Measurements from ENCODE around the gene DHDH. TPM values are rescaled to one million over a fixed set of nuclear protein-coding genes. Genes with fewer than 3 reads are reported as not detected.

The DHDH gene
- total RNA-seq, 1 donor from 2014 or later = not detected

- intact Hi-C loops (cut with micrococcal nuclease) = no loop called here
- Mint-ChIP-seq H3K4me1 (ENCODE audit: low read depth) (no peaks in the 10 kb centered on the region), H3K27ac (no peak overlapping the region), H3K27me3 (ENCODE audit: insufficient read depth) (no peaks in the 10 kb centered on the region), H3K4me3 (no peak overlapping the region), H3K36me3 (ENCODE audit: low read depth) (no peaks in the 10 kb centered on the region), H3K9me3 (peaks cover 10% of the 10 kb centered on the region)
- no peak for DNase-seq (ENCODE audit: low spot score)
Observed at GRCh38 chr19:48945415-48945814, 11.9 kb downstream of the DHDH start.

DNA sequence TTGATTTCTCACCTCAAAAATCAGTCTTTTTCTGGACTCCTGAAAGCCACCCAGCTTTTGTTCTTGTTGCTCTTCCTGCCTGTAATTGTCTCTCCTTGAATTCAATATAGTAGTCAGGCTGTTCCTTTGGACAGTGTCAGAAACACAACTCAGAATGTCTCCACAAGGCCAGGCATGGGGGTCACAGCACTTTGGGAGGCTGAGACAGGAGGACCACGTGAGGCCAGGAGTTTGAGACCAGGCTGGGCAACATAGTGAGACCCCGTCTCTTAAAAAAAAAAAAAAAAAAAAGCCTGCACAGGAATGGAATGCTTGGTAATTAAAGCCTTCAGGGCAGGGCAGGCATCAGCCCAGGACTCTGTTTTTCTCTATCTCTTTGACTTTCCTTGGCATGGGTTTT lies 12.3 kb downstream of the DHDH start:
- Mint-ChIP-seq H3K27me3 (ENCODE audit: insufficient read depth) (no peaks in the 10 kb centered on the region), H3K4me3 (no peak overlapping the region), H3K4me1 (ENCODE audit: low read depth) (no peaks in the 10 kb centered on the region), H3K36me3 (ENCODE audit: low read depth) (no peaks in the 10 kb centered on the region), H3K27ac (no peak overlapping the region), H3K9me3 (peaks cover 10% of the 10 kb centered on the region)
- intact Hi-C loops (cut with micrococcal nuclease) = no loop called here
- no peak for DNase-seq (ENCODE audit: low spot score)

GRCh38 chr19:48946463-48947257 lies 13.2 kb downstream of the DHDH start:
- no peak for DNase-seq (ENCODE audit: low spot score)
- no peak overlapping the region for H3K27ac Mint-ChIP-seq
- no peaks in the 10 kb centered on the region for H3K36me3 Mint-ChIP-seq (ENCODE audit: low read depth)
- intact Hi-C loops (cut with micrococcal nuclease) = no loop called here
- no peaks in the 10 kb centered on the region for H3K27me3 Mint-ChIP-seq (ENCODE audit: insufficient read depth)
- H3K4me1 Mint-ChIP-seq (ENCODE audit: low read depth) = no peaks in the 10 kb centered on the region
- no peak overlapping the region for H3K4me3 Mint-ChIP-seq
- peaks cover 3% of the 10 kb centered on the region for H3K9me3 Mint-ChIP-seq

DNA sequence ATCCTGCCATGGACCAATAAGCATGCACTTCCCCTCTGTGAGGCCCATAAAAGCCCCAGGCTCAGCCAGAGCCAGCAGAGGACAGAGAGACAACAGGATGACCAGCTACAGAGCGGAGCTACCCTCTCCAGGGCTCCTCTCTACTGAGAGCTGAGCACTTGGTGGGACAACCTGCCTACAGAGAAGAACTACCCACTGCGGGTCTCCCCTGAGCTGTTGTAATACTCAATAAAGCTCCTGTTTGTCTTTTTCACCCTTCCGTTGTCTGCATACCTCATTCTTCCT lies 13.7 kb downstream of the DHDH start:
- Mint-ChIP-seq H3K27ac (no peak overlapping the region), H3K36me3 (ENCODE audit: low read depth) (no peaks in the 10 kb centered on the region), H3K27me3 (ENCODE audit: insufficient read depth) (no peaks in the 10 kb centered on the region), H3K4me1 (ENCODE audit: low read depth) (no peaks in the 10 kb centered on the region), H3K4me3 (no peak overlapping the region), H3K9me3 (peaks cover 3% of the 10 kb centered on the region)
- DNase-seq (ENCODE audit: low spot score) = no peak
- intact Hi-C loops (cut with micrococcal nuclease) = no loop called here

- Mint-ChIP-seq H3K36me3 (ENCODE audit: low read depth) (peaks cover 3% of the 10 kb centered on the region), H3K27me3 (ENCODE audit: insufficient read depth) (no peaks in the 10 kb centered on the region), H3K9me3 (peaks cover 3% of the 10 kb centered on the region), H3K4me1 (ENCODE audit: low read depth) (peaks cover 6% of the 10 kb centered on the region), H3K27ac (no peak overlapping the region), H3K4me3 (no peak overlapping the region)
- no peak for DNase-seq (ENCODE audit: low spot score)
- intact Hi-C loops (cut with micrococcal nuclease) = loop anchor here (10.0 kb wide), 1 partner anchor 435 kb away; the partner anchor contains the start of gene LMTK3
Observed at GRCh38 chr19:48950159-48950558, 16.7 kb downstream of the DHDH start.

GRCh38 chr19:48950830-48951519 lies 17.5 kb downstream of the DHDH start:
- peaks cover 9% of the 10 kb centered on the region for H3K4me1 Mint-ChIP-seq (ENCODE audit: low read depth)
- no peaks in the 10 kb centered on the region for H3K27me3 Mint-ChIP-seq (ENCODE audit: insufficient read depth)
- H3K36me3 Mint-ChIP-seq (ENCODE audit: low read depth) = peaks cover 9% of the 10 kb centered on the region
- no peak overlapping the region for H3K27ac Mint-ChIP-seq
- intact Hi-C loops (cut with micrococcal nuclease) = loop anchor here (10.0 kb wide), 1 partner anchor 436 kb away; the partner anchor contains the start of gene LMTK3
- peaks cover 3% of the 10 kb centered on the region for H3K9me3 Mint-ChIP-seq
- no peak overlapping the region for H3K4me3 Mint-ChIP-seq
- no peak for DNase-seq (ENCODE audit: low spot score)

GRCh38 chr19:48953141-48953540 lies 19.6 kb downstream of the DHDH start:
- intact Hi-C loops (cut with micrococcal nuclease) = loop anchor here (10.0 kb wide), 1 partner anchor 438 kb away; the partner anchor contains the start of gene LMTK3
- DNase-seq (ENCODE audit: low spot score) = no peak
- Mint-ChIP-seq H3K27me3 (ENCODE audit: insufficient read depth) (no peaks in the 10 kb centered on the region), H3K27ac (no peak overlapping the region), H3K4me3 (no peak overlapping the region), H3K36me3 (ENCODE audit: low read depth) (peaks cover 28% of the 10 kb centered on the region), H3K9me3 (peaks cover 2% of the 10 kb centered on the region), H3K4me1 (ENCODE audit: low read depth) (peaks cover 26% of the 10 kb centered on the region)

- Mint-ChIP-seq H3K4me3 (peak overlapping the region; percentile 95), H3K36me3 (ENCODE audit: low read depth) (peaks cover 30% of the 10 kb centered on the region), H3K4me1 (ENCODE audit: low read depth) (peaks cover 26% of the 10 kb centered on the region), H3K27ac (peak overlapping the region; percentile 95), H3K27me3 (ENCODE audit: insufficient read depth) (no peaks in the 10 kb centered on the region), H3K9me3 (no peaks in the 10 kb centered on the region)
- DNase-seq (ENCODE audit: low spot score) = no peak
- intact Hi-C loops (cut with micrococcal nuclease) = loop anchor here (1.0 to 10.0 kb wide), 4 partner anchors 11 to 439 kb away; partner anchors contain the start of genes FTL, GYS1, LMTK3 and NUCB1
Observed at GRCh38 chr19:48953990-48954594, 20.6 kb downstream of the DHDH start.

GRCh38 chr19:48954595-48955307 lies 21.3 kb downstream of the DHDH start, which contains the start of gene BAX:
BAX (plus strand) TSS chr19:48954875; CDS start chr19:48954929, 54 bp downstream.
- H3K27ac Mint-ChIP-seq = peak within 1 kb of the TSS; percentile 95
- intact Hi-C loops (cut with micrococcal nuclease) = loop anchor here (1.0 to 10.0 kb wide), 4 partner anchors 11 to 440 kb away; partner anchors contain the start of genes FTL, GYS1, LMTK3 and NUCB1

DNA sequence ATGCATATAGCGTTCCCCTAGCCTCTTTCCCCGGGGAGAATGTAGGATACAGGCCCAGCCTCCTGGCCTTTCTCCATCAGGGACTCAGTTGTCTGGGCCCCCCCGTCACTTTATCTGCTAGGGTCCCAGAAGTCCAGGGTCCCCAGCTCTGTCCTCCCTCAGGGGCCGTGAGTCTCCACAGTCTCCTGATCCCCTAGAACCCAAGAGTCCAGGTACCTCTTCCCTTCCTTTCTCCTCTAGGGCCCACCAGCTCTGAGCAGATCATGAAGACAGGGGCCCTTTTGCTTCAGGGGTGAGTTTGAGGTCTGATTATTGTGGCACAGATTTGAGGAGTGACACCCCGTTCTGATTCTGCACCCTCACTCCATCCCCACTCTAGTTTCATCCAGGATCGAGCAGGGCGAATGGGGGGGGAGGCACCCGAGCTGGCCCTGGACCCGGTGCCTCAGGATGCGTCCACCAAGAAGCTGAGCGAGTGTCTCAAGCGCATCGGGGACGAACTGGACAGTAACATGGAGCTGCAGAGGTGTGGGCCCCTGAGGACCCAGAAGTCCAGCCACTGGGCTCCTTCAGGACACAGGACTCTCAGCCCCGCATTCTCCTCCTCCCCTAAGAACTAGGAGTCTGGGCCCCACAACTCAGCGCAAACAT lies 21.9 kb downstream of the DHDH start:
- Mint-ChIP-seq H3K36me3 (ENCODE audit: low read depth) (peaks cover 30% of the 10 kb centered on the region), H3K4me3 (peak overlapping the region; percentile 91), H3K9me3 (no peaks in the 10 kb centered on the region), H3K27me3 (ENCODE audit: insufficient read depth) (no peaks in the 10 kb centered on the region), H3K27ac (peak overlapping the region; percentile 85), H3K4me1 (ENCODE audit: low read depth) (peaks cover 26% of the 10 kb centered on the region)
- intact Hi-C loops (cut with micrococcal nuclease) = loop anchor here (10.0 kb wide), 1 partner anchor 441 kb away; the partner anchor contains the start of gene LMTK3
- no peak for DNase-seq (ENCODE audit: low spot score)

More at GRCh38 chr19:48954595-48955307, 21.3 kb downstream of the DHDH start, which contains the start of gene BAX:
- H3K4me1 Mint-ChIP-seq (ENCODE audit: low read depth) = peaks cover 26% of the 10 kb centered on the region
- peaks cover 30% of the 10 kb centered on the region for H3K36me3 Mint-ChIP-seq (ENCODE audit: low read depth)
- DNase-seq (ENCODE audit: low spot score) = peak; percentile 92
- no peaks in the 10 kb centered on the region for H3K9me3 Mint-ChIP-seq
- H3K4me3 Mint-ChIP-seq = peak within 1 kb of the TSS; percentile 95
- no peaks in the 10 kb centered on the region for H3K27me3 Mint-ChIP-seq (ENCODE audit: insufficient read depth)

DNA sequence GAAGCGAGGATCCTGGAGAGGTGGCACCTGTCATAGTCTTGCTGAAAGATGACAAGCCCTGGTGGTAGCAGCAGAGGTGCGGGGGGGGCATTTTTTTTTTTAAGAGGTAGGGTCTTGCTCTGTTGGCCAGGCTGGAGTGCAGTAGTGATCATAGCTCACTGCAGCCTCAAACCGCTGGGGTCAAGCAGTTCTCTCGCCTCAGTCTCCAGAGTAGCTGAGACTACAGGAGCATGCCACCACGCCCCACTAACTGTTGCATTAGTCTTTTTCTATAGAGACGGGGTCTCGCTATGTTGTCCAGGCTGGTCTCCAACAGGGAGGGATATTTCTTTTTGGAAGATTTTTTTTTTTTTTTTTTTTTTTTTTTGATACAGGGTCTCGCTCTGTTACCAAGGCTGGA lies 24.5 kb downstream of the DHDH start:
- peaks cover 36% of the 10 kb centered on the region for H3K36me3 Mint-ChIP-seq (ENCODE audit: low read depth)
- DNase-seq (ENCODE audit: low spot score) = no peak
- H3K27me3 Mint-ChIP-seq (ENCODE audit: insufficient read depth) = no peaks in the 10 kb centered on the region
- no peaks in the 10 kb centered on the region for H3K9me3 Mint-ChIP-seq
- intact Hi-C loops (cut with micrococcal nuclease) = loop anchor here (10.0 kb wide), 1 partner anchor 443 kb away; the partner anchor contains the start of gene LMTK3
- peak overlapping the region; percentile 42 for H3K4me3 Mint-ChIP-seq
- no peak overlapping the region for H3K27ac Mint-ChIP-seq
- peaks cover 44% of the 10 kb centered on the region for H3K4me1 Mint-ChIP-seq (ENCODE audit: low read depth)
